COLO829 (cell line): Measurements from ENCODE around the gene ASB3.
"Not testable (repeated sequence)": the region's sequence is repeated elsewhere in the genome, so short reads cannot be mapped to it uniquely, and the experiment has no call there.

Source experiments
- DNase-seq: peaks from one replicate; pipeline ENCODE4 v3.0.0; 2012; ENCODE audit warnings: low spot score

ASB3 gene

GRCh38 chr2:53785366-53785765 is 1.4 kb downstream of the ASB3 start:
- no peak for DNase-seq

DNA sequence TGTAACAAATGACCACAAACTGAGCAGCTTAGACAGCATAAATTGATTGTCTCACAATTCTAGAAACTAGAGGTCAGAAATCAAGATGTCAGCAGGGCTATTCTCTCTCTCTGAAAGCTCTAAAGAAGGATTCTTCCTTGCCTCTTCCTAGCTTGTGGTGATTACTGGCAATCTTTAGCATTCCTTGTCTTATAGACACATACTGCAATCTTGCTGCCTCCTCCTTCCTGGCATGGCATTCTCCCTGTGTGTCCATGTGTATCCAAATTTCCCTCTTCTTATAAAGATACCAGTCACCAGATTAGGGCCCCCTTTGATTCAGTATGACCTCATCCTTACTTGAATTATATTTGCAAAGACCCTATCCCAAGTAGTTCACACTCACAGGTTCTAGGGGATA is 2.3 kb downstream of the ASB3 start:
- DNase-seq: no peak

DNA sequence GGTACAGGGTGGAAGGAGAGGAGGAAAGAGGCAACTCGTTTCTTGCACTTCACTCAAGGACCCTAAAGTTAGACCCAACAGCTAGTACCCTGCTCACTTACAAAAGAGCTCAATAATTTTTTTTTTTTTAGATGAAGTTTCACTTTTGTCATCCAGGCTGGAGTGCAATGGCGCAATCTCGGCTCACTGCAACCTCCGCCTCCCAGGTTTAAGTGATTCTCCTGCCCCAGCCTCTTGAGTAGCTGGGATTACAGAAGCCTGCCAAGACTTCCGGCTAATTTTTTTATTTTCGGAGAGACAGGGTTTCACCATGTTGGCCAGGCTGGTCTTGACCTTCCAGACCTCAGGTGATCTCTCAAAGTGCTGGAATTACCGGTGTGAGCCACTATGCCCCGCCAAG is 4.1 kb downstream of the ASB3 start:
- no peak for DNase-seq

GRCh38 chr2:53780056-53780455 is 6.7 kb downstream of the ASB3 start:
- DNase-seq: no peak

DNA sequence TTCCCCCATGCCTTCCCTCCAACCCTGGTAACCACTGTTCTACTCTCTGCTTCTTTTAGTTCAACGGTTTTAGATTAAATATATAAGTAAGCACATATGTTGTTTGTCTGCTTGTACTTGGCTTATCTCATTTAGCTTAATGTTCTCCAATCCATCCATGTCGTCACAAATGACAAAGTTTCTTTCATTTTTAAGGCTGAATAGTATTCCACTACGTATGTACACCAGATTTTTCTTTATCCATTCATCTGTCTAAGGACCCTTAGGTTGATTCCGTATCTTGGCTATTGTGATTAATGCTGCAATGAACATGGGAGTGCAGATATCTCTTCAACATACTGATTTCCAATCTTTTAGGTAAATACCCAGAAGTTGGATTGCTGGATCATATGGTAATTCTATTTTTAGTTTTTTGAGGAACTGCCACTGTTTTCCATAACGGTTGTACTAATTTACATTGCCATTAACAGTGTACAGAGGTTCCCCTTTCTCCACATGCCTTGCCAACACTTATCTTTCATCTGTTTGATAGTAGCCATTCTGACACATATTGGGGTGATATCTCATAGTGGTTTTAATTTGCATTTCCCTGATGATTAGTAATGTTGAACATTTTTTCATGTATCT is 8.1 kb downstream of the ASB3 start:
- DNase-seq: no peak

- no peak for DNase-seq
These were observed 9.6 kb downstream of the ASB3 start for GRCh38 chr2:53777134-53777533.

DNA sequence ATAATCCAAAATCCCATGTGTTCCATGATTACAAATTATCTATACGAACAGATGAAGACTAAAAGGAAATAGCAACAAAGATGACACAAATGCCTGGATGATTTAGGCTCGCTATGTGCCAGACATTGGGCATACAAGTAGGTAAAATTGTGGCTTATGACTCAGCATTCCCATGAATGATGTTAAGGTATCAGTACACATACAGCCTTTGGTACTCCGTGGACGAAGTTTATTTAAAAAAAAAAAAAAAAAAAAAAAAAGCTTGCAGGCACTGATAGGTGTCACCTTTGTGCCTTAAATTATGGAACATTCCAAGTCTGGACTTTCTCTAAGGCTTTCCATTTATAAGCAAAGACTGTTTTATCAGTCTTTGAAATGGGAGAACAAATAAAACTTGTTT is 16.5 kb downstream of the ASB3 start:
- no peak for DNase-seq

GRCh38 chr2:53769318-53769945 is 17.3 kb downstream of the ASB3 start:
- no peak for DNase-seq

- DNase-seq: peak; percentile 39
These were observed 18.6 kb downstream of the ASB3 start for GRCh38 chr2:53768242-53768542.

DNA sequence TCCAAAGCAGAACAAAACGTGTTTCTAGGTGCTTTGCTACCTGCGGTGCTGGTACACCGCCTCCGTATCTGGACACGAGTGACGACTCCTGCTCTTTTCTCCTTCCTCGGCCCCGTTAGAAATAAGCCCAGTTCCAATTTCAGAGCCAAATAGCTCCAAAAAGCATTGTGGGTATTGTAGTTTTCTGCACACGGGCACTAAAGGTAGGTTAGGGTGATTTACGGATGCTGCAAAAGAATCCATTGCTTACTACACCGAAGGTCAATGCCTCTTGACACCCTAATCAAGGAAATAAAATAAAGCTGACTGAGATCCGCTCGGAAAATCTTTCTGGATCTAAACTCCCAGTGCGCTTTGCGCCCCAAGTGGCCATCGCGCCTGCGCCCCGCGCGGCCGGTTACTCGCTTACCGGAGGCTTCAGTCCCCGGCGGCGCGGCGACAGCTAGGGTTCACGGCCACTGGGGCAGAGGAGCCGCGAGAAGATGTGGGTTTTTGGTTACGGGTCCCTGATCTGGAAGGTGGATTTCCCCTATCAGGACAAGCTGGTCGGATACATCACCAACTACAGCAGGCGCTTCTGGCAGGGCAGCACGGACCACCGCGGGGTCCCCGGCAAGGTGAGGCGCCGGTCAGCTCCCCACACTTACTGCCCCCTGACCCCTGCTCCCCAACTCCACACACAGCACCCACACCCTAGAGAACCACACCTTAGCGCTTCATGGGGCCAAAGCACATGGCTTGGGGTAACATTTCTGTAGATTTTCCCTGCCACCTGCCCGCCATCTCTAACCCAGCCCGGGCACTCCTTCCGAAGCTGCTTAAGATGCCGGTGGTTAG is 19.1 kb downstream of the ASB3 start, which contains the start of gene CHAC2:
Gene CHAC2, plus strand, starts transcription at position 400 of the 837 bp plus-strand sequence. Its CDS starts 83 bp downstream, at position 483.
- DNase-seq: peak; percentile 68

DNA sequence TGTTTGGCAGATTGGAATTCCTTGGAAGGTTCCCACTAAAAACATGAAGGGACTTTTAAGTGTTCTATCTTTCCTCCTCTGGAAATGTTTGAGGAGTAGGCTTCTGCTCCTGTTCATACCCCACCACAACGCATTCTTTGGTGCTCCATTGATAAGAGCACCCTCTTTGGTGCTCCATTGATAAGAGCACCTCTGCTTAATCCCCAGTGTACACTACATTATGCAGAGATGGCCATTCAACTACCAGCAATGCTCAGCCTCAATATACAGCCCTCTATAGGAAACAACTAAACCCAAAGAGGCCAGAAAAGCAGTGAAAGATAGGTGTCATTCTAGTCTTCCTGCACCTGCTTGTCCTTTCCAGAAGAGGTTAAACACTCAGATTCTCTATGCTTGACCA is 21.0 kb downstream of the ASB3 start:
- DNase-seq: no peak

- not testable (repeated sequence) for DNase-seq
These were observed 29.5 kb downstream of the ASB3 start for GRCh38 chr2:53757206-53757605.

DNA sequence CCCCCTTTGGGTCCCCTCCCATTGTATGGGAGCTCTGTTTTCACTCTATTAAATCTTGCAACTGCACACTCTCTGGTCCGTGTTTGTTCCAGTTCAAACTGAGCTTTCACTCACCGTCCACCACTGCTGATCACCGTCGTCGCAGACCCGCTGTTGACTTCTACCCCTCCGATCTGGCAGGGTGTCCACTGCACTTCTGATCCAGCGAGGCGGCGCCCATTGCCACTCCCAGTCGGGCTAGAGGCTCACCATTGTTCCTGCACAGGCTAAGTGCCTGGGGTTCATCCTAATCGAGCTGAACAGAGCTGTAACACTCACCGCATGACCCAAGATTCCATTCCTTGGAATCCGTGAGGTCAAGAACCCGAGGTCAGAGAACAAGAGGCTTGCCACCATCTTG is 30.1 kb downstream of the ASB3 start:
- DNase-seq: no peak

GRCh38 chr2:53755121-53755520 is 31.6 kb downstream of the ASB3 start:
- DNase-seq: no peak

- no peak for DNase-seq
These were observed 33.7 kb downstream of the ASB3 start for GRCh38 chr2:53753041-53753440.

- DNase-seq: no peak
These were observed 34.4 kb downstream of the ASB3 start for GRCh38 chr2:53752385-53752784.

DNA sequence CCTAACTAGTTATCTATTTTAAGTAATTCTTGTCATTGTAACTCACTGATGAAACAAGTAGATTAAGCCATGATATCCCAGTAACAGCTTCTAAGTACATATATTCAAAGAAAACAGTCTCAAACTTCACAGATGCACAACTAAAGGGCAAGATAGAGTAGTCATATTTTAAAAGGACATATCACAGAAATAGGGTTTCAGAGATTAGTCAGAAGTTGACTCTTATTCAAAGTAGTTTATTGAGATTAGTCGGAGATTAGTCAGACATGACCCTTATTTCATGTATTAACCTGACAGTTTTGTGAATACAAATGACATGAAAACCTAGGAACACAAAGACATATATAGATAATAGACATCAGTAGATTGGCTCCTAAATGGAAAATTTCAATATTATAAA is 35.0 kb downstream of the ASB3 start:
- peak; percentile 19 for DNase-seq

- DNase-seq: no peak
These were observed 36.5 kb downstream of the ASB3 start for GRCh38 chr2:53750041-53750768.

DNA sequence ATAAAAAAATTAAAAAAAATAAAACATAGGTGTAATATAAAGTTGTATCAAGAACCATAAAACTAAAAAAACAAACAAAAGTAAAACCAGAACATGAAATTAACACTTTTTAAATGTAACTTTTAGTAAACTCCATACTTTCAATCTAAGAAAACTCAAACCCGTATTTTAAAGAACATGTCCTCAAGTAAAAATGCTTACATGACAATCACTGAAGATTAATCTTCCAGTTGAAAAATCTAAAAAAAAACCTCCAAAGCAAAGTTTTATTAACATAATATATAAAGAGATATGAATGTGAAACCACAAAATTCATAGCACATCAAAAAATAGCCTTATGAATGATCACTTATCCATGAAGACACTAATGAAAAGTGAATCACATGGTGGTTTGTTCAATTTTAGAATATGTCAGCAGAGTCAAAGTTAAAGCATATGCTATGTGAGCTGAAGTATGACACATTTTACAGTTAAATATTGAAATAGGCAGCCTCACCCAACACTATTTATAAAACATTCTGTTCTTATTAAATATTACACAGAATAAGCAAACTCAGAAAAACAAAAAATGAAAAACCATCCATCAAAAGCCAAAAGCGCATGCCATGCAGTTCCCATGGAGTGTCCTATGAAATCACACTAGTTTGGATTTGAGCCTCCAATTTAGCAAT is 42.2 kb downstream of the ASB3 start:
- DNase-seq: no peak

GRCh38 chr2:53740170-53740569 is 46.6 kb downstream of the ASB3 start:
- DNase-seq: peak; percentile 41

DNA sequence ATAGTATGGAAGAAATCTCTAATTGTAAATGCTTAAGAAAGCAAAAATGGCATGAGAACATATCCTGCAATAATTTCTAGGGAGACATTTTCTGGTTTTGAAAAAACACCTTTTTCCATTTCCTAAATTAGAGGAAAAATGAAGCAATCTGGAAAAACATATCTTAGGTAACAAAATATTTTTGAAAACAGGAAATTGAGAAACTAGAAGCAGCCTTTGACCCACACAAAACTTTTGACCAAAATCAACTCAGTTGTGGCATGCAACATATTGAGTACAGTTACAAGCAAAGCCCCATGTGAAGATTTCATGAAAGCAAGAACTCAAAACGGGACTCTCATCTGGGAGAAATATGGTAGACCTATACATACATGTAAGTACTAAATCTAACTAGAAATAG is 47.7 kb downstream of the ASB3 start:
- DNase-seq: no peak

- DNase-seq: no peak
These were observed 49.7 kb downstream of the ASB3 start for GRCh38 chr2:53737091-53737490.
